GM21515 (cell line): ENCODE data around the gene CREB3L4.
"Not testable (repeated sequence)": the region's sequence is repeated elsewhere in the genome, so short reads cannot be mapped to it uniquely, and the experiment has no call there.

Experiments
- ATAC-seq: cut with Tn5 transposase; IDR thresholded peaks from one replicate; pipeline ENCODE4 v1.9.1; 2021; ENCODE audit not compliant: unreplicated experiment

The CREB3L4 gene

DNA sequence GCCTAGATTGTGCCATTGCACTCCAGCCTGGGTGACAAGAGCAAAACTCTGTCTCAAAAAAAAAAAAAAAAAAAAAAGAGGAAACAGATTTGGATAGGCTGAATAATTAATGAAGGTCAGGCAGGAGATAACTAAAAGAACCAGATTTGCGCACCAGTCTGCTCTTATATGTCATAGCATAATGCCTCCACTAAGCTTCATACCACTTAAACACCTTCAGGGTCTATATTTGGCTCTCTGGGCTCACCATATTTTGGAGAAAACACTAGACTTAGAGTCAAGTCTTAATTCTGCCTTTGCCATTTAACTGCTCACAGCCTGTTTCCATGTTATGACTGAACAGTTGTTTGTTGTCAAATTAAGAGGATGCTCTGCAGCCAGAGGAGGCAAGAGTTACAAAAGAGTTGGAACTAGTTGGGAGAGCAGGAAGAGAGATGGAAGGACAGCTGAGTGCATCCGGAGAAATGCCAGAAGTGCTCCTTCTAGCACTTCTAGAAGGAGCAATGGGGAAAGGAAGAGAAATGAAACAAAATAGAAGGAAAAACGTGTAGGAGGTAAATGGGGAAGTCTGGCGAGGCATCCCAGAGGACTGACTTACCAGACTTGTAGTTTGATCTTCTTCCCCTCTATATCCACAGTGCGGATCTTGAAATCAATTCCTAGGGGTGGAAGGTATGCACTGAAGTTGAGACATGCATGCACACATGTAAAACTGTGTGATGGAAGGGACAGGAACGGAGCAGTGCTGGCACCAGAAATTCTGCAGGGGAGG lies 16.6 kb downstream of the CREB3L4 start:
- ATAC-seq, result no peak

DNA sequence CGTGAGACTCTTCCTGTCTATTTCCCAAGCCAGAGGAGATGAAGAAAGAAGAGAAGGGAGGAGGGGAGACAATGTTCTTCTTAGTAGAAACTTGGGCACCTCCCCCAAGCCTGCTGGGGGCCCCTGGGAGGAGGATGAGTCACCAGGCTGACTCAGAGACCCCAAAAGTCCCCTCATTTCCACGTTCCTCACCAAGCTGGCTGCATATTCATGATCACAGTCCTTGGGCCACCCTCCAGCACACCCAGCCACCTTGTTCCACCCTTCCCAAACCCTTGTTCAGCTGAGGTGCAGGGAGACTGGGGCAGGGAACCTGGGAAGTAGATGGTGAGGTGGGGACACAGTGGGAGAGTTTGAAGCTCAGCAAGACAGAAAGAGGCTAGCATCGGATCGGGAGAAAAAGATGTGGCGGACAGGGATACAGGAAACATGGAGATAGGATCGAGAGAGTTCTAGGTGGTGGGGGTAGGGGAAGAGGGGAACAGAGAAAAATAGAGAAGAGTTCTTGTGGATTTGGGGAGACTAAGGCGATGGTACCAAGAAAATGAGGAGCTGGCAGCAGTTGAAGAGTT lies 17.7 kb downstream of the CREB3L4 start:
- ATAC-seq, result no peak

DNA sequence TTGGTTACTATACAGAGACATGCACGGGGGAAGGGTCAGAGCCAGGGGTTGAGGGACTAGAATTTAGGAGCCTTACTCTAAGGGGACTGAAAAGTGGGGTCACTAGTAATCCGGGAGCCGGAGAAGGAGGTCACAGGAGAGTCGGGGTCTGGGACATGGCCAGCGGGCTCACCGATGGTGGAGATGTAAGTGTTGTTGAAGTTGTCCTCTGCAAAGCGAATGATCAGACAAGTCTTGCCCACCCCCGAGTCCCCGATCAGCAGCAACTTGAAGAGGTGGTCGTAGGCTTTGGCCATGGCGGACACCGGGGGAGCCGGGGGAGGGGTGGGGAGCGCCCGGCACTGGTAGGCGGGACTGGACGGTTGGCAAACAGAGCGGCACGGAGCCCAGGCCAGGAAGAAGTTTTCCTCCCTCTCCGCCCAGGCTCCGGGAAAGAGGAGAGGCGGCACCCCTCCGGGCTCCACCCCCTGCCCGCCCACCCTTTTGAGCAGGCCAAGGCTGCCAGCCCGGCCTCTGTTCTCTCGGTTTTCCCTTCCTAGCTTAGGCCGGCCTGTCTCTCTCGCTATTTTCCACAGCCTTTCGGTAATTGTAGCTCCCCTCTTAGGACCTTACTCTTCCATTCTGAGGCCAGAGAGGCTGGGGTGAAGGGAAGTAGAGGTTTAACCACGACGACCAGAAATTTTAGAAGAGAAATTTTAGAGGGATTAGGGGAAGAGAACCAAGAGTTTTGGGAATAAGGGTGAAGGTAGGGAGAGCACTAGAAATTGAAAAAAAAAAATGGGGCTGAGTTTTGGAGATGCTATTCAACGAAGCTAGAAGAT lies 18.4 kb downstream of the CREB3L4 start, which contains the start of gene RAB13:
RAB13 (minus strand) TSS at position 399 of the 821 bp plus-strand sequence; CDS start at position 296, 103 bp downstream.
- no peak for ATAC-seq

DNA sequence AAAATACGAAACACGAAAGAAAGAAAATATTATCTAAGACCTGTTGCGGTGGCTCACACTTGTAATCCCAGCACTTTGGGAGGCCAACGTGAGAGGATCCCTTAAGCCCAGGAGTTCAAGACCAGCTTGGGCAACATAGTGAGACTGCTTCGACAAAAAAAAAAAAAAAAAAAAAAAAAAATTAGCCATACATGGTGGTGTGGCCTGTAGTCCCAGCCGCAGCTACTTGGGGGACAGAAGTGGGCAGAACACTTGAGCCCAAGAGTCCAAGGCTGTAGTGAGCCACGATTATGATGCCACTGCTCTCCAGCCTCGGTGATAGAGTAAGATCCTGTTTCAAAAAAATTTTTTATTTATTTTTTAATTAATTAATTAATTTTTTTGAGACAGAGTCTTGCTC lies 19.9 kb downstream of the CREB3L4 start:
- ATAC-seq, result no peak

DNA sequence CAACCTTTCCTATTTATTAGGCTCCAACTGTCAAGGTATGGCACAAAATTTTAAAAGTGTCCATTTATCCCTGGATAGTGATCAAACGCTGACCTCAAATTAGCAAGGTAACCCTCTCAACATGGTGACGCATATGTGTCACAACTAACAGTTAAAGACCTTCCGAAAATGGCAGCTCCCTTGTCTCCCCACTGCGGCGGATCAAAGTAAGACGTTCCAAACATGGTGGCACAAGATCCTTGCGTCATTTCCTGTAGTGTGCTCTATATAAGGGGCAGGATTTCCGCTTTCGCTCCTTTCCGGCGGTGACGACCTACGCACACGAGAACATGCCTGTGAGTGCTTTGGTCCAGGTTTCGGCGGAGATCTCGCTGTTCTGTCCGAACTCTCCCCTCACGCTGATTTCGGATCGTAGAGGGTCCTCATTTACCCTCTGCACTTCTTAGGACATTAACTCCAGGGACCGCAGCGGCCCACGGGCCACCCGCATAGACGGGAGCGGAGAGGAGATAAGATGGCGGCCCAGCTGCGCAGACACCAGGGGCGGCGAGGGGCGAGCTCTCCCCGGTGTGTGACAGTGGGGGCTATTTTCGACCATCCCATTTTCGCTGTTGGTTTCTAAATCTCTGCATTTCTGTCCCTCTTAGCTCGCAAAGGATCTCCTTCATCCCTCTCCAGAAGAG lies 22.9 kb downstream of the CREB3L4 start, which contains the start of gene RPS27:
RPS27 (plus strand) TSS at position 295 of the 683 bp plus-strand sequence; CDS start at position 330, 35 bp downstream.
- peak; percentile 76 for ATAC-seq

DNA sequence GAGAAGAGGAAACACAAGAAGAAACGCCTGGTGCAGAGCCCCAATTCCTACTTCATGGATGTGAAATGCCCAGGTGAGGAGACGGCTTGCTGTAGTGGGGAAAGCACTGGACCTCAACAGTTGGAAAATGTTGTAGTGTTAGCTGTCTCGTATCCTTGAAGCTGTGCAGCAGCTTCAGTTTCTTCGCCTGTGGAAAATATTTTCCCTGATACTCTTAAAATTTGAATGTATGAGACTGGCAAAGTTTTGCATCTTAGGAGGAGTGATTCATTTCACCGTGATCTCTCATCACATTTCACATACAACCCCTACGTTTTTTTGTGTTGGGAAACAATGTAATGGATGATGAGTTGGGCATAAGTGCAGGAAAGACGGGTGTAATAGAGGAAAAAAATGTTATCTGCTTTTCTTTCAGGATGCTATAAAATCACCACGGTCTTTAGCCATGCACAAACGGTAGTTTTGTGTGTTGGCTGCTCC lies 23.5 kb downstream of the CREB3L4 start:
- ATAC-seq, result no peak

DNA sequence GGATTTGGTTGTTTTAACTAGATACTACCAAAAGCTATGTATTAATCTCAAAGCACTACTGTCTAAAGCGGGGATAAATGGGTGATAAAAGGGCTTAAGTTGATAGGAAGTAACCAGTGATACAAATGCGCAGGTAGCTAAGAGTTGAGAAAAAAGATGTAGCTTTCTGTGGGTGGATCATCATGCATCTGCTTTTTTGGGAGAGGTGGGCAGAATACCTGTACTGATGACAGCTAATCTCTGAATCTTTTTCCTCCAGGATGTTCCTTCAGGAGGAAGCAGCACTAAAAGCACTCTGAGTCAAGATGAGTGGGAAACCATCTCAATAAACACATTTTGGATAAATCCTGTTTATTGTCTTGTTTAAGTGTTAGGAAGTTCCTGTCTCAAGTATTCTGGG lies 24.1 kb downstream of the CREB3L4 start:
- no peak for ATAC-seq

DNA sequence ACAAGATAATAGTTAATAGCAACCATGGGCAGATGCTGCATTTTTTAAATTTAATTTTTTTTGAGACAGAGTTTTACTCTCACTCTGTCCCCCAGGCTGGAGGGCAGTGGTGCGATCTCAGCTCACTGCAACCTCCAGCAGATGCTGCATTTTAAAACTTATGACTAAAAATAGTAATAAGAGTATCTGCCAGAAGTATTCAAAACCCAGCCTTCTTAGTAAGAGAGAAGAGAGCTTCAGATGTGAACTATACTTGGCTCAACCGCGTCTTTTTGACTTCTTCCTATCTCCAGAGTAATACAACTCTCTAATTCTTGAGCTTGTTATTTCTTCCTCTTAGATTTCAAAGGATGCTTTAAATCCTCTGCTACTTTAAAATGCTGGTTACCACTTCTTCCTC lies 27.5 kb downstream of the CREB3L4 start:
- no peak for ATAC-seq

DNA sequence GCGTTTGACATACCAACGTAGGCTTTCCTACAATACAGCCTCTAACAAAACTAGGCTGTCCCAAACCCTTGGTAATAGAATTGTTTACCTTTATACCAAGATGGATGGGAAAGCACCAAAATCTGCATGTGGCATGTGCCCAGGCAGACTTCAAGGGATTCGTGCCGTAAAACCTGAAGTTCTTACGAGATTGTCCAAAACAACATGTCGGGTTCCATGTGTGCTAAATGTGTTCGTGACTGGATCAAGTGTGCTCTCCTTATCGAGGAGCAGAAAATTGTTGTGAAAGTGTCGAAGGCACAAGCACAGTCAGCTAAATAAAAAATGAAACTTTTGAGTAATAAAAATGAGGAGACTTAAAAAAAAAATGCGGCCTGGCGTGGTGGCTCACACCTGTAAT lies 27.9 kb downstream of the CREB3L4 start:
- ATAC-seq, result no peak

DNA sequence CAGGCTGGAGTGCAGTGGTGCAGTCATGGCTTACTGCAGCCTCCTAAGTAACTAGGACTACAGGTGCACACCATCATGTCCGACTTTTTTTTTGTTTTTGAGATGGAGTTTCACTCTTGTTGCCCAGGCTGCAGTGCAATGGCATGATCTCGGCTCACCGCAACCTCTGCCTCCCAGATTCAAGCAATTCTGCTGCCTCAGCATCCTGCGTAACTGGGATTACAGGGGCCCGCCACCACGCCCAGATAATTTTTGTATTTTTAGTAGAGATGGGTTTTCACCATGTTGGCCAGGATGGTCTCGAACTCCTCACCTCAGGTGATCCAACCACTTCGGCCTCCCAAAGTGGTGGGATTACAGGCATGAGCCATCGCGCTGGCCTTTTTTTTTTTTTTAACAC lies 29.2 kb downstream of the CREB3L4 start:
- not testable (repeated sequence) for ATAC-seq

DNA sequence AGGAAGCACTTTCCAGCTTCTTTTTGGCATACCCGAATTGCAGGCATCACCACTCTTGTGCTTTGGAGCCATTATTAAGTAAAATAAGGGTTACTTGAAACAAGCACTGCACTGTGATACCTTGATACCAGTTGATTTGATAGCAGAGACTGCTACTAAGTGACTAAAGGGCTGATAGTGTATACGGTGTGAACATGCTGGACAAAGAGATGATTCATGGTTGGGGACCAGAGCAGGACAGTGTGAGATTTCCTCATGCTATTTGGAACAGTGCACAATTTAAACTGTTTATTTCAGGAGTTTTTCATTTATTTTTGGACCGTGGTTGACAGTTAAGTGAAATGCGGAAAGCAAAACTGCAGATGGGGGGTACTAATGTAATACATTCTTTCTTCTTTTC lies 32.7 kb downstream of the CREB3L4 start:
- no peak for ATAC-seq

DNA sequence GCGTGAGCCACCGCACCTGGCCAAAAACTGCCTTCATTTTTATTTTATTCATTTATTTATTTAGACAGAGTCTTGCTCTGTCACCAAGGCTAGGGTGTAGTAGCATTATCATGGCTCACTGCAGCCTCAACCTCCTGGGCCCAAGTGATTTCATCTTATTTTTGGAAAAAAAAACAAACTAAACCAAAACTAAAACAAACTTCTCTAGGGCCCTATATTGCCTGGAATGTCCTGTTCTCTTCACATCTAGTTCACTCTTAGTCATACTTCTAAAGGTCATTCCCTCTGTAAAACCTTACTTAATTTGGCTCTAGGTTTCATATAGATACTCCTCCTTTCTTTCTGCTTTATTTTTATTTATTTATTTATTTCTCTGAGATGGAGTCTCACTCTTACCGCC lies 38.4 kb downstream of the CREB3L4 start:
- no peak for ATAC-seq

DNA sequence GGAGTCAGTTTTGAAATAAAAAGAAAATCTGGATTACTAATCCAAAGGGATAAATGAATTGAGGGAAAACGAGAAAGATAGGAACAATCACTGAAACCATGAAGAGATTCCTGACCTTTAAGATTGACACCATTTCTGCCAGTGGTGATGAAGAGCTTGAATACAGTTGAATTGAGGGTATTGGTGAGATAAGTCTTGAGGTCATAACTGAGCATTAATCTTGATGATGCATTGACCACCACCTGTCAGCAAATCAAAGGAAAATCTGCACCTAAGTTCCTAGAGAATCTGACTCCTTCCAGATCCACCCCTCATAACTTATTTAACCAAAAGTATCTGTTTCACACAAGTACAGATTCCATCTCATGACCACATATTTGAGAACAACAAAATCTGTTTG lies 44.4 kb downstream of the CREB3L4 start:
- ATAC-seq, result no peak

DNA sequence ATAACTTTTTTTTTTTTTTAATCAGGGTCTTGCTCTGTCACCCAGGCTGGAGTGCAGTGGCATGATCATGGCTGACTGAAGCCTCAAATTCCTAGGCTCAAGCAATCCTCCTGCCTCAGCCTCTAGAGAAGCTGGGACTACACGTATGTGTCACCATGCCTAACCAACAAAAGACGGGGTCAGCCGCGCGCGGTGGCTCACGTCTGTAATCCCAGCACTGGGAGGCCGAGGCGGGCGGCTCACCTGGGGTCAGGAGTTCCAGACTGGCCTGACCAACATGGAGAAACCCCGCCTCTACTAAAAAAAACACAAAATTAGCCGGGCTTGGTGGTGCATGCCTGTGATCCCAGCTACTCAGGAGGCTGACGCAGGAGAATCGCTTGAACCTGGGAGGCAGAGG lies 44.8 kb downstream of the CREB3L4 start:
- not testable (repeated sequence) for ATAC-seq

DNA sequence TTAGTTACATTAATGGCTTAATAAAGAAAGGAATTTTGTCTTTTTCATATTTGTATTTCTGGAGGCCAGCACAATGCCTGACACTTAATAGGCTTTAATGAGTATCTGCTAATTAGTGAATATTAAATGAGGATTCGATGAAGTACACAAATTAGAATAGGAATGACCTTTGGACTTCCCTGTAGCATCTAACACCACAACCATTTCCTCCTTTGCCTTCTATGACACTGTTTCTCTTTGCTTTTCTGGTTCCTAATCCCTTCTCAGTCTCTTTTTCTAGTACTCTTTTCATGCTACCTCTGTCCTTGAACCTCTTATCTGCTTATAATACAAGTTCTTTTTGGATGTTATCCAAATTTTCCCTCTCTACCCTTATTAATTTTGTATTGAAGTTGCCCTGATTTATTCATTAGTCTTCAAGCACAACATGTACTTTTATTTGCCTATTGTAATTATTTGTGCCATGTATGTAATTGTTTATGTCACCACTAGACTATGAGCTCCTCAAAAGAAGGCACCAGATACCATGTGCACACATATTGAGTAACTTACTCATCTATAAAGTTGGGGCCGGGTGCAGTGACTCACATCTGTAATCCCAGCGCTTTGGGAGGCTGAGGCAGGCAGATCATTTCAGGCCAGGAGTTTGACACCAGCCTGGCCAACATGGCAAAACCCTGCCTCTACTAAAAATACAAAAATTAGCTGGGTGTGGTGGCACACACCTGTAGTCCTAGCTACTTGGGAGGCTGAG lies 46.6 kb downstream of the CREB3L4 start:
- ATAC-seq, result no peak

DNA sequence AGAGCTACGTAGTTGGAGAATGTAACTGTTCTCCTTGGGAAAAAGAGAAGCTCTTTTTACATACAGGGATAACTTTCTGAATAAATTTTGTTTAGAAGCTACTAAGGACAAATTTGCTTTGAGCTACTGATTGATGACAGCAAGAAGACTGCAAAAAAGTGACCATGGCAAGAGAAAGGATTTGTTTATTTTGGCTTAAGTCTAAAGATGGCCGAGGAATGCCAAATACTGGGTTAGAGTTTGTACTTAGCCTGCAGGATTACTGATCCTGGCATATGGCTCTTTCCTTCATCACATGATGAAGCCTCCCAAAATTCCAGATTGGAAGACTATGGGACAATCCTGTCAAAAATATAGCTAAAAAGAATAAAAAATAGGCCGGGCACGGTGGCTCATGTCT lies 51.6 kb downstream of the CREB3L4 start:
- ATAC-seq, result no peak

DNA sequence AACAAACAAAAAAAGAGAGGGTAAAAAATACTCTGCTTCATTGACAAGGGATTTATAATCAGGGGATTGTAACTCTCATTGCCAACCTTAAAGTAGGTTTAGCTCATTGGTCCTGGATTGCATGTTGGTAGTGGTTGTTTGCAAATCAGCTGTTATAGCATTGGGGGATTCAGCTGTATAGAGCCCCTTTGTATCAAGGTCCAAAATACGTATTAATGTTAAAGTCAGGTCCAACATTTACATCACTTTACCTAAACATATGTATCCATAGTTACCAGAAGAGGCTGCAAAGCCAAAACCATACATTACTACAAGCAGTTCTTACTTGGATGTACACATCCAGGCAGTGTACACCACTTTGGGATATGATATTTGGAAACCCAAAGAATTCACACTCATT lies 52.2 kb downstream of the CREB3L4 start:
- ATAC-seq, result no peak
